ENCODE results near the gene UTP25. TPM values are rescaled to one million over a fixed set of nuclear protein-coding genes. Genes with fewer than 3 reads are reported as not detected.

UTP25 gene
- total and polyA plus RNA-seq, 2 of the 4 experiments (the other 2 are of a cell fraction): 7.1 to 17.4 TPM

GRCh38 chr1:209882942-209883340 is 55.2 kb downstream of the UTP25 start:
- H3K79me1 ChIP-seq (ENCODE audit: low read depth in 1 of 2, low read length in 2 of 2): no peaks in the 10 kb centered on the region
- 0 out of 2 replicates have a peak overlapping the region, but pooled peaks have one; percentile 38 for H3K4me2 ChIP-seq (ENCODE audit: low read depth, low read length)
- H2BK15ac ChIP-seq (ENCODE audit: low read depth, low read length): peak overlapping the region; percentile 59; the same call in 1 of the 3 replicates
- no peak overlapping the region for H3K56ac ChIP-seq (ENCODE audit: extremely low read depth, insufficient read depth, low read length)
- no peak overlapping the region; the same call in 1 of the 2 replicates for H4K5ac ChIP-seq (ENCODE audit: low read depth, low read length)
- ATAC-seq (ENCODE audit: low read depth) (no peak), DNase-seq (no peak)
- H3K27me3 ChIP-seq (ENCODE audit: control insufficient read depth, insufficient read depth, low read length): no peaks in the 10 kb centered on the region
- peaks cover 8% of the 10 kb centered on the region for H3K9me1 ChIP-seq (ENCODE audit: insufficient read depth, low read length)
- no peaks in the 10 kb centered on the region for H4K20me1 ChIP-seq (ENCODE audit: insufficient read depth, low read length)
- ChIA-PET CTCF (interaction anchor here (1.1 to 1.5 kb wide), 3 partner anchors 12 to 97 kb away, joined by 3 to 4 read pairs (median 4); no protein-coding TSS in a partner anchor), POLR2A (ENCODE audit: unreplicated experiment) (no interaction called here)
- peak overlapping the region; percentile 57; the same call in 1 of the 2 replicates for H2BK20ac ChIP-seq (ENCODE audit: low read depth, low read length)
- peak overlapping the region; percentile 40; the same call in 1 of the 2 replicates for H3K4ac ChIP-seq (ENCODE audit: low read depth, low read length)
- 0 out of 2 replicates have a peak overlapping the region, but pooled peaks have one; percentile 23 for H3K14ac ChIP-seq (replicated peaks; ENCODE audit: low read depth, low read length)
- intact Hi-C loops (cut with micrococcal nuclease): no loop called here
- no peak overlapping the region for H3K9ac ChIP-seq (ENCODE audit: low read depth, low read length)
- H4K91ac ChIP-seq (ENCODE audit: insufficient read depth, low read depth, low read length): no peak overlapping the region; the same call in 1 of the 2 replicates
- H3K27ac ChIP-seq (ENCODE audit: insufficient read depth, low read length): peak overlapping the region; percentile 88; the same call in 1 of the 2 replicates
- H4K8ac ChIP-seq (ENCODE audit: low read depth in 2 of 2, low read length in 2 of 2): peak overlapping the region in 1 of 2 experiments; percentile 34; a peak in 1 of 4 replicates
- H3K9me3 ChIP-seq (ENCODE audit: control insufficient read depth, insufficient read depth, low read length): no peaks in the 10 kb centered on the region
- no peak overlapping the region for H2AK9ac ChIP-seq (replicated peaks; ENCODE audit: low read depth, low read length, poor library complexity)
- in situ Hi-C loops (cut with MboI; ENCODE audit: low sequenced_read_pairs): no loop called here
- peak overlapping the region; percentile 65; the same call in 1 of the 2 replicates for H2AK5ac ChIP-seq (ENCODE audit: low read depth, low read length)
- no peak overlapping the region for H3K23ac ChIP-seq (ENCODE audit: low read depth, low read length)
- H3K18ac ChIP-seq (ENCODE audit: low read depth, low read length): peak overlapping the region; percentile 57; the same call in 1 of the 2 replicates
- TF ChIP-seq POLR2A (IDR thresholded peaks at IDR 0.05; ENCODE audit: low read depth, low read length) (0 out of 2 replicates have a peak, but pooled peaks have one; percentile 43), FOS (IDR thresholded peaks at IDR 0.05; ENCODE audit: low read depth, low read length) (no peak)
- H3K4me3 ChIP-seq (ENCODE audit: insufficient read depth, low read depth, low read length): no peak overlapping the region
- dilution Hi-C loops (cut with HindIII; ENCODE audit: low sequenced_read_pairs, unreplicated experiment): no loop called here
- H2AFZ ChIP-seq (replicated peaks; ENCODE audit: low read length, poor library complexity): no peak overlapping the region
- peak overlapping the region; percentile 32; the same call in 1 of the 2 replicates for H2BK120ac ChIP-seq (ENCODE audit: low read depth, low read length)
- WGBS, 2 experiments (ENCODE audit: extremely low coverage in 2 of 2, insufficient read length in 1 of 2): no CpG with 5 or more reads among the region's 2 CpGs
- H2BK5ac ChIP-seq (ENCODE audit: low read depth, low read length, poor library complexity, severe bottlenecking): peak overlapping the region; percentile 17
- no peaks in the 10 kb centered on the region for H3K36me3 ChIP-seq (ENCODE audit: control insufficient read depth, insufficient read depth, low read length)
- H3K4me1 ChIP-seq (ENCODE audit: control insufficient read depth, insufficient read depth, low read length): peaks cover 7% of the 10 kb centered on the region
- BruUV-seq (replicated peaks): no TSS peak
